Measurements from ENCODE around the gene FAM184B. TPM values are rescaled to one million over a fixed set of nuclear protein-coding genes. Genes with fewer than 3 reads are reported as not detected.

The FAM184B gene
- total and polyA plus RNA-seq, 11 donors: 0.04 to 0.08 TPM; not detected in 9

GRCh38 chr4:17636696-17637622 is 144.5 kb downstream of the FAM184B start:
- peaks cover 0 to 47% (median 40%) of the 10 kb centered on the region in 9 donors for H3K36me3 ChIP-seq
- H3K27me3 ChIP-seq: no peaks in the 10 kb centered on the region
- WGBS, 4 donors: 54 to 59% (median 56%) methylated on average over 31 to 32 of the region's 32 CpGs
- H3K9me3 ChIP-seq: no peaks in the 10 kb centered on the region
- no peak overlapping the region for H3K27ac ChIP-seq
- intact Hi-C loops (cut with DNase I): loop anchor here (1.0 to 10.0 kb wide), 8 partner anchors 86 to 958 kb away; partner anchors contain the start of gene FAM184B (in 1 of the 10)
- peaks cover 0 to 5% (median 0%) of the 10 kb centered on the region in 12 donors for H3K4me1 ChIP-seq
- ATAC-seq (peak; percentile 60 to 93 (median 84)), DNase-seq (peak; percentile 64 to 84 (median 75))
- no peak for TF ChIP-seq POLR2A (IDR thresholded peaks at IDR 0.05)
- TF ChIP-seq, protein P1, sequence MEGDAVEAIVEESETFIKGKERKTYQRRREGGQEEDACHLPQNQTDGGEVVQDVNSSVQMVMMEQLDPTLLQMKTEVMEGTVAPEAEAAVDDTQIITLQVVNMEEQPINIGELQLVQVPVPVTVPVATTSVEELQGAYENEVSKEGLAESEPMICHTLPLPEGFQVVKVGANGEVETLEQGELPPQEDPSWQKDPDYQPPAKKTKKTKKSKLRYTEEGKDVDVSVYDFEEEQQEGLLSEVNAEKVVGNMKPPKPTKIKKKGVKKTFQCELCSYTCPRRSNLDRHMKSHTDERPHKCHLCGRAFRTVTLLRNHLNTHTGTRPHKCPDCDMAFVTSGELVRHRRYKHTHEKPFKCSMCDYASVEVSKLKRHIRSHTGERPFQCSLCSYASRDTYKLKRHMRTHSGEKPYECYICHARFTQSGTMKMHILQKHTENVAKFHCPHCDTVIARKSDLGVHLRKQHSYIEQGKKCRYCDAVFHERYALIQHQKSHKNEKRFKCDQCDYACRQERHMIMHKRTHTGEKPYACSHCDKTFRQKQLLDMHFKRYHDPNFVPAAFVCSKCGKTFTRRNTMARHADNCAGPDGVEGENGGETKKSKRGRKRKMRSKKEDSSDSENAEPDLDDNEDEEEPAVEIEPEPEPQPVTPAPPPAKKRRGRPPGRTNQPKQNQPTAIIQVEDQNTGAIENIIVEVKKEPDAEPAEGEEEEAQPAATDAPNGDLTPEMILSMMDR (IDR thresholded peaks at IDR 0.05): peak; percentile 84 to 96 (median 90)
- H3K4me3 ChIP-seq: no peak overlapping the region

DNA sequence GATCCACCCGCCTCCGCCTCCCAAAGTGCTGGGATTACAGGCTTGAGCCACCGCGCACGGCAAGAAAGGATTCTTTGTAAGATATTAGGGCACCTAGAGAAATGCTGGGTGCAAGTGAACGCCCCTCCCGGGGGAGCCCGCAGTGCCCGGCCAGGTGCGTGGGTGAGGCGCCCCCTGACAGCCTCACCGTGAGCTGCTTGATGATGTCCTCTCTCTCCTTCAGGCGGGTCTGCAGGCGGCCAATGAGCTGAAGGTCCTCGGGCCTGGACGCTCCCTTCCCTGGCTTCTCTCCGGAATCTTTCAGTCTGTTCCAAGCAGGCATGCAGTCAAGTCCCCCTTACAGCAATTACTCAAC is 145.1 kb downstream of the FAM184B start:
- Histone ChIP-seq H3K36me3 (peaks cover 0 to 53% (median 46%) of the 10 kb centered on the region in 9 donors), H3K4me3 (no peak overlapping the region), H3K27me3 (no peaks in the 10 kb centered on the region), H3K4me1 (peaks cover 0 to 5% (median 0%) of the 10 kb centered on the region in 12 donors), H3K9me3 (no peaks in the 10 kb centered on the region), H3K27ac (no peak overlapping the region)
- WGBS, 4 donors: 88 to 89% (median 89%) methylated on average over 17 of the region's 17 CpGs
- ATAC-seq (peak in 3 of 4 donors; percentile 25 to 35 (median 28)), DNase-seq (no peak)
- intact Hi-C loops (cut with DNase I): loop anchor here (1.0 to 10.0 kb wide), 8 partner anchors 86 to 958 kb away; partner anchors contain the start of gene FAM184B (in 1 of the 10)
- no peak for TF ChIP-seq POLR2A (IDR thresholded peaks at IDR 0.05)
- TF ChIP-seq, protein P1 (IDR thresholded peaks at IDR 0.05): no peak

DNA sequence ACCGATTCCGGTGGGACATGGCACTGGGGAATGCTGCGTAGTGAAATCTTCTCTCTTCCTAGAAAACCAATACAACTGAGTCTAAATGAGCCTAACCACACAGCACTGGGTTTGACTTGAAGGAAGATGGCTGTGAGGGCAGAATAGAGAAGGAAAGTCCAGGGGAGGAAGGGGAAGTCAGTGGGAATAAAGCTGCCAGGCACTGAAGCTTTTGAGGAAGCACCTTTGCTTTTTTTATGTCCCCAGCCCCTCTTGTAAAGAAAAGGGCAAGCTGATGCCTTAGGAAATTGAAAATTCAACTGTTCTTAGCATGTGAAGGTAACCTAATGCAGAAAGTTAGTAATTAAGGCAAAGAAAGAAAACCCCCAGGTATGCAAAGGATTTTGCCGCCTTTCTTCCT is 146.4 kb downstream of the FAM184B start:
- Histone ChIP-seq H3K27me3 (no peaks in the 10 kb centered on the region), H3K4me1 (peaks cover 0 to 5% (median 0%) of the 10 kb centered on the region in 12 donors), H3K4me3 (no peak overlapping the region), H3K36me3 (peaks cover 0 to 66% (median 59%) of the 10 kb centered on the region in 9 donors), H3K27ac (no peak overlapping the region), H3K9me3 (no peaks in the 10 kb centered on the region)
- TF ChIP-seq, protein P1 (IDR thresholded peaks at IDR 0.05): no peak
- TF ChIP-seq POLR2A (IDR thresholded peaks at IDR 0.05): no peak
- intact Hi-C loops (cut with DNase I): loop anchor here in 6 of 10 donors (2.0 to 10.0 kb wide), 6 partner anchors 38 to 960 kb away; partner anchors contain the start of gene FAM184B (in 1 of the 6)
- DNase-seq: no peak
- 97 to 99% (median 98%) methylated on average over 4 of the region's 4 CpGs for WGBS, 4 donors
- ATAC-seq: no peak

DNA sequence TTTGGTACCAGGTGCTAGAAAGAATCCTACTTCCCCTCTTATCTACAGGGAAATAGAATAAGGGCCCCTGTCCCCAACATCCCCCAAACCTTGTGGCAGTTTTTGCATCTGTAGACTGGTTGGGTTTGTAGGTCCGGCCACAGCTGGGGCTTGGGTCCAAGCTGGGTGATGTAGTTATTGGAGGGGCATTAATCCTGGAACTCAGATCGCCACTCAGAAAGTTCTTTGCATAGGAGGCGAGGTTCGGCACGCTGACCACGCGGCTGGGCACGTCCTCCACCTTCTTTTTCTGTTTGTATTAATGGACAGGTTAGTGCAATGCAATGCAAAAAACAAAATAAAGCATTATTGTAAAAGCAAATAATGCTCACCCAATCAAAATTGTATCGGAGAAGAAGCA is 147.8 kb downstream of the FAM184B start:
- peaks cover 0 to 80% (median 73%) of the 10 kb centered on the region in 9 donors for H3K36me3 ChIP-seq
- no peak overlapping the region for H3K27ac ChIP-seq
- no peaks in the 10 kb centered on the region for H3K27me3 ChIP-seq
- intact Hi-C loops (cut with DNase I): loop anchor here in 5 of 10 donors (10.0 kb wide), 4 partner anchors 151 to 961 kb away; partner anchors contain the start of gene FAM184B (in 1 of the 5)
- peaks cover 0 to 5% (median 0%) of the 10 kb centered on the region in 12 donors for H3K4me1 ChIP-seq
- H3K4me3 ChIP-seq: no peak overlapping the region
- ATAC-seq (no peak), DNase-seq (no peak)
- 95 to 97% (median 96%) methylated on average over 9 of the region's 9 CpGs for WGBS, 4 donors
- TF ChIP-seq POLR2A (IDR thresholded peaks at IDR 0.05): no peak
- TF ChIP-seq, protein P1 (IDR thresholded peaks at IDR 0.05): no peak
- H3K9me3 ChIP-seq: no peaks in the 10 kb centered on the region

All from heart left ventricle (tissue), 16 donors.